Measurements from ENCODE around the gene MICAL3.

- TF ChIP-seq JUND (IDR thresholded peaks at IDR 0.05) (no peak), SMC3 (IDR thresholded peaks at IDR 0.05; ENCODE audit: low read depth, low read length) (no peak), CHD2 (IDR thresholded peaks at IDR 0.05; ENCODE audit: low read length, partially characterized antibody) (no peak), EP300 (IDR thresholded peaks at IDR 0.05; ENCODE audit: borderline replicate concordance in 1 of 2, low read depth in 1 of 2, low read length in 1 of 2) (no peak), NRF1 (IDR thresholded peaks at IDR 0.05; ENCODE audit: low read depth, low read length) (no peak), CTCF (IDR thresholded peaks at IDR 0.05) (no peak), MAX (IDR thresholded peaks at IDR 0.05; ENCODE audit: low read depth) (no peak), RAD21 (IDR thresholded peaks at IDR 0.05; ENCODE audit: low read length) (no peak)
Observed at GRCh38 chr22:17939579-17939978, 84.8 kb downstream of the MICAL3 start.
